ENCODE measurements around the gene FAM13A.

DNA sequence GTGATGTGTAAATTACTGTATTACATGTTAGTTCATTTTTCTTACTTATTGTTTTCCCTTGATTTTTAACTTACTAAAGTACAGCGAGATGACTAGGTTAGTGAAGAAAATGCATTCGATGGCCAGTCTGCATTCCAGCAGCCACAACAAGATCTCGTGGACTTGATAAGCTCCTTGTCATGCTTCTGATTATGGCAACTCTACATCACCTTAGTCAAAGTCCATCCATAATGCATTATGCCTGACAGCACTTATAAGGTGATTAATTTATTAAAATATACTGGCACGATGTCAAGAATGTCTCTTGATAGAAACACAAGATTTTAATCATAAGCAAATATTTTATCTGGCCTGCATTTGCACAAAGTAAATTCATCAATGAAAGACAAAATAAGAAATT, 249.5 kb downstream of the FAM13A start:
- TF ChIP-seq, protein P1, sequence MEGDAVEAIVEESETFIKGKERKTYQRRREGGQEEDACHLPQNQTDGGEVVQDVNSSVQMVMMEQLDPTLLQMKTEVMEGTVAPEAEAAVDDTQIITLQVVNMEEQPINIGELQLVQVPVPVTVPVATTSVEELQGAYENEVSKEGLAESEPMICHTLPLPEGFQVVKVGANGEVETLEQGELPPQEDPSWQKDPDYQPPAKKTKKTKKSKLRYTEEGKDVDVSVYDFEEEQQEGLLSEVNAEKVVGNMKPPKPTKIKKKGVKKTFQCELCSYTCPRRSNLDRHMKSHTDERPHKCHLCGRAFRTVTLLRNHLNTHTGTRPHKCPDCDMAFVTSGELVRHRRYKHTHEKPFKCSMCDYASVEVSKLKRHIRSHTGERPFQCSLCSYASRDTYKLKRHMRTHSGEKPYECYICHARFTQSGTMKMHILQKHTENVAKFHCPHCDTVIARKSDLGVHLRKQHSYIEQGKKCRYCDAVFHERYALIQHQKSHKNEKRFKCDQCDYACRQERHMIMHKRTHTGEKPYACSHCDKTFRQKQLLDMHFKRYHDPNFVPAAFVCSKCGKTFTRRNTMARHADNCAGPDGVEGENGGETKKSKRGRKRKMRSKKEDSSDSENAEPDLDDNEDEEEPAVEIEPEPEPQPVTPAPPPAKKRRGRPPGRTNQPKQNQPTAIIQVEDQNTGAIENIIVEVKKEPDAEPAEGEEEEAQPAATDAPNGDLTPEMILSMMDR (IDR thresholded peaks at IDR 0.05) = no peak
- TF ChIP-seq EP300 (IDR thresholded peaks at IDR 0.05) = no peak
- TF ChIP-seq POLR2A (IDR thresholded peaks at IDR 0.05) = no peak

All from suprapubic skin (tissue), 3 donors.